Hepatocyte (in vitro differentiated cells): ENCODE measurements around the gene MTA1. TPM values are rescaled to one million over a fixed set of nuclear protein-coding genes. Genes with fewer than 3 reads are reported as not detected.

Source experiments
- DNase-seq: peaks from one replicate; pipeline ENCODE4 v3.0.0-alpha.2; 2016; ENCODE audit warnings: low spot score
- H2AFZ ChIP-seq: fragments of 200-600 bp; sonication (generic); 2 replicates; pipeline ENCODE4 v1.6.0; 2016; ENCODE audit warnings: antibody characterized with exemption, mild to moderate bottlenecking
- H3K27ac ChIP-seq: fragments of 200-600 bp; sonication (generic); 2 replicates; pipeline ENCODE4 v1.5.1; 2016; ENCODE audit warnings: mild to moderate bottlenecking
- H3K27me3 ChIP-seq: fragments of 200-600 bp; sonication (generic); 2 replicates; pipeline ENCODE4 v1.6.1; 2016
- H3K36me3 ChIP-seq: fragments of 200-600 bp; sonication (generic); replicated peaks from 2 replicates; pipeline ENCODE4 v1.5.1; 2016; ENCODE audit warnings: low read depth; ENCODE audit not compliant: insufficient read depth
- H3K4me1 ChIP-seq: fragments of 200-600 bp; sonication (generic); 2 replicates; pipeline ENCODE4 v1.5.1; 2016; ENCODE audit warnings: mild to moderate bottlenecking, moderate library complexity; ENCODE audit not compliant: insufficient read depth
- H3K4me2 ChIP-seq: fragments of 200-600 bp; sonication (generic); 2 replicates; pipeline ENCODE4 v1.6.0; 2016
- H3K4me3 ChIP-seq: fragments of 200-600 bp; sonication (generic); 2 replicates; pipeline ENCODE4 v1.5.1; 2016; ENCODE audit warnings: mild to moderate bottlenecking
- H3K79me2 ChIP-seq: fragments of 200-600 bp; sonication (generic); 2 replicates; pipeline ENCODE4 v1.6.0; 2017; ENCODE audit warnings: mild to moderate bottlenecking
- H3K9me2 ChIP-seq: fragments of 200-600 bp; sonication (generic); replicated peaks from 2 replicates; pipeline ENCODE4 v1.6.0; 2017; ENCODE audit warnings: mild to moderate bottlenecking; ENCODE audit not compliant: insufficient read depth
- H3K9me3 ChIP-seq: fragments of 200-600 bp; sonication (generic); 2 replicates; pipeline ENCODE4 v1.5.1; 2016; ENCODE audit warnings: low read depth, mild to moderate bottlenecking
- H4K20me1 ChIP-seq: fragments of 200-600 bp; sonication (generic); 2 replicates; pipeline ENCODE4 v1.6.0; 2016; ENCODE audit warnings: mild to moderate bottlenecking; ENCODE audit not compliant: insufficient read depth, poor library complexity, severe bottlenecking
- CTCF ChIP-seq: fragments of 200-600 bp; sonication (generic); IDR thresholded peaks from 2 replicates; pipeline ENCODE4 v1.5.1; 2016; ENCODE audit warnings: antibody characterized with exemption, mild to moderate bottlenecking; ENCODE audit not compliant: poor library complexity
- EZH2 ChIP-seq: fragments of 200-600 bp; sonication (generic); IDR thresholded peaks from 2 replicates; pipeline ENCODE4 v1.6.1; 2016; ENCODE audit warnings: antibody characterized with exemption, mild to moderate bottlenecking, borderline replicate concordance
- EZH2phosphoT487 ChIP-seq: fragments of 200-600 bp; sonication (generic); IDR thresholded peaks from one replicate; pipeline ENCODE4 v1.6.1; 2018; ENCODE audit warnings: antibody characterized with exemption, mild to moderate bottlenecking, low read depth, moderate library complexity; ENCODE audit not compliant: unreplicated experiment, severe bottlenecking
- WGBS: methylation state at CpG from one replicate; pipeline ENCODE4 v1.1.6; 2016; ENCODE audit warnings: low lambda C conversion rate; ENCODE audit errors: missing lambda C conversion rate; 5-methylcytosine and 5-hydroxymethylcytosine counted together
- polyA plus RNA-seq: library from polyadenylated mRNA; unstranded; fragments of >200 nt; fragmentation: Nextera tagmentation; extraction: Ambion mirVana; gene quantifications from 2 replicates; pipeline ENCODE4 v1.2.1, GENCODE V29; 2016
- total RNA-seq: library from RNA; depleted of rRNA; stranded (reverse); fragments of >200 nt; gene quantifications from 2 replicates; pipeline ENCODE4 v1.2.3, GENCODE V29; 2014

The MTA1 gene
- total and polyA plus RNA-seq, 2 experiments from 2014 or later = 48.1 to 52.7 TPM

GRCh38 chr14:105420101-105420973, 710 bp downstream of the MTA1 start:
- Histone ChIP-seq H3K79me2 (peaks cover 57% of the 10 kb centered on the region), H3K36me3 (no peaks in the 10 kb centered on the region), H3K4me2 (peak overlapping the region; percentile 97), H2AFZ (no peak overlapping the region), H3K4me1 (peaks cover 18% of the 10 kb centered on the region), H3K27me3 (no peaks in the 10 kb centered on the region), H3K9me3 (no peaks in the 10 kb centered on the region), H3K9me2 (no peaks in the 10 kb centered on the region), H4K20me1 (peaks cover 24% of the 10 kb centered on the region), H3K4me3 (peak overlapping the region; percentile 87), H3K27ac (peak overlapping the region; percentile 37)
- no peak for DNase-seq
- TF ChIP-seq CTCF = no peak
- no peak for TF ChIP-seq EZH2phosphoT487
- no peak for TF ChIP-seq EZH2
- 10% methylated on average over 12 of the region's 67 CpGs for WGBS

DNA sequence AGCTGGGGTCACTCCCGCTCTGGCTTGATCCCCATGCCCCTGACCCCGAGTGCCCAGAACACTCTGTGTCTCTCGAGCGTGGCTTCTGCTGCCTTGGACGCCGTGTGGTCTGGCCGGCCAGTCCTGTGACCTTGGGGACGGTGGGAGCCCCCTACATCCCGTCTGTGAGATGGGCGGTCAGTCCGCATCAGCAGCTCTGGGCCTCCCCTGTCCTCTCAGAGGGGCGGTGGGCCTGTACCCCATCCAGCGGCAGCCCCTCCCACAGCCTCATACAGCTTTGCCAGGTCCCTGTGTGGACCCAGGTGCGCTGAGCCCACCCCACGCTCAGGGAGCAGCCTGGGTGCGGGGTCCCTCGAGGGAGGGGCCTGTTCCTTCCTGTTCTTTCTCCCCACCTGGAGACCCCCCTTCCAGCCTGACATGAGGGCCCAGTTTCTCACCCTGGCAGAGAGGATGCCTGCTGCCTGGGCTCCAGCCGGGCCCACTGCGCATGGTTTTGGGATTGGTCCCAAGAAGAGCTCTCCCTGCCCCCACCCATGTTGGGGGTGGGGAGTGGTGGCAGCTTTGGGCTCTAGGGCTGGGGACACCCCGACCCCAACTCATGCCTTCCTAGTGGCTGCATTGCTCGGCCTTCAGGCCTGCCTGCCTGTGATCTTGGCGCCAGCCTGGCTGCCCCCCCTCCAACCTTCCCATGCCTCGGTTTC, 1.5 kb downstream of the MTA1 start:
- H3K27me3 ChIP-seq = no peaks in the 10 kb centered on the region
- peaks cover 26% of the 10 kb centered on the region for H4K20me1 ChIP-seq
- H3K36me3 ChIP-seq = no peaks in the 10 kb centered on the region
- H3K79me2 ChIP-seq = peaks cover 64% of the 10 kb centered on the region
- peak overlapping the region; percentile 97 for H3K4me2 ChIP-seq
- DNase-seq = no peak
- H3K9me3 ChIP-seq = no peaks in the 10 kb centered on the region
- 55% methylated on average over 21 of the region's 23 CpGs for WGBS
- H3K9me2 ChIP-seq = no peaks in the 10 kb centered on the region
- H3K4me3 ChIP-seq = peak overlapping the region; percentile 87
- TF ChIP-seq EZH2phosphoT487 = no peak
- no peak for TF ChIP-seq CTCF
- TF ChIP-seq EZH2 = no peak
- peak overlapping the region; percentile 37 for H3K27ac ChIP-seq
- peaks cover 18% of the 10 kb centered on the region for H3K4me1 ChIP-seq
- no peak overlapping the region for H2AFZ ChIP-seq

GRCh38 chr14:105421723-105422615, 2.3 kb downstream of the MTA1 start:
- Histone ChIP-seq H4K20me1 (peaks cover 26% of the 10 kb centered on the region), H2AFZ (no peak overlapping the region), H3K27ac (no peak overlapping the region), H3K4me1 (peaks cover 18% of the 10 kb centered on the region), H3K9me3 (no peaks in the 10 kb centered on the region), H3K79me2 (peaks cover 71% of the 10 kb centered on the region), H3K27me3 (no peaks in the 10 kb centered on the region), H3K36me3 (no peaks in the 10 kb centered on the region), H3K9me2 (no peaks in the 10 kb centered on the region), H3K4me3 (no peak overlapping the region), H3K4me2 (peak overlapping the region; percentile 97)
- TF ChIP-seq CTCF (no peak), EZH2 (no peak), EZH2phosphoT487 (no peak)
- 89% methylated on average over 28 of the region's 32 CpGs for WGBS
- DNase-seq = no peak
